Tibial nerve (tissue), 4 donors: Measurements from ENCODE around the gene TGFA. TPM values are rescaled to one million over a fixed set of nuclear protein-coding genes. Genes with fewer than 3 reads are reported as not detected.

Source experiments
- DNase-seq, 2 donors: peaks; one replicate each; pipeline ENCODE4 v3.0.0-alpha.2; 2019; ENCODE audit warnings: low spot score in 2 of 2
- H3K27ac ChIP-seq, 4 donors: fragments of 200-600 bp; sonication (generic) in 3 of 4; one replicate each; pipeline ENCODE4 v1.5.1; 2017 to 2019; ENCODE audit warnings: mild to moderate bottlenecking in 1 of 4
- H3K27me3 ChIP-seq, 2 donors: fragments of 200-600 bp; sonication (generic) in 1 of 2; one replicate each; pipeline versions ENCODE4 v1.5.1 to v1.6.0; 2017 to 2019
- H3K36me3 ChIP-seq, 3 donors: fragments of 200-600 bp; sonication (generic); one replicate each; pipeline ENCODE4 v1.5.1; 2018 to 2019
- H3K4me1 ChIP-seq, 4 donors: fragments of 200-600 bp; sonication (generic) in 3 of 4; one replicate each; pipeline ENCODE4 v1.5.1; 2017 to 2019
- H3K4me3 ChIP-seq, 4 donors: fragments of 200-600 bp; sonication (generic) in 3 of 4; one replicate each; pipeline ENCODE4 v1.5.1; 2017 to 2019; ENCODE audit warnings: mild to moderate bottlenecking in 1 of 4, moderate library complexity in 1 of 4
- H3K9me3 ChIP-seq, 4 donors: fragments of 200-600 bp; sonication (generic) in 3 of 4; one replicate each; pipeline ENCODE4 v1.5.1; 2017 to 2019
- CTCF ChIP-seq, 5 experiments: fragments of 200-600 bp in 3 of 5; fragments of 450-650 bp in 2 of 5; sonication (generic) in 3 of 5; IDR thresholded peaks; one replicate each; pipeline ENCODE4 v1.5.1; 2016 to 2019; ENCODE audit warnings: antibody characterized with exemption in 5 of 5, mild to moderate bottlenecking in 3 of 5, moderate library complexity in 2 of 5
- EP300 ChIP-seq, 2 donors: sonication (generic); formaldehyde crosslinking; IDR thresholded peaks; one replicate each; pipeline ENCODE4 v1.6.1; 2017; ENCODE audit warnings: antibody characterized with exemption in 2 of 2, mild to moderate bottlenecking in 1 of 2
- POLR2A ChIP-seq, 2 donors: fragments of 450-650 bp; IDR thresholded peaks; one replicate each; pipeline ENCODE4 v1.6.1; 2017; ENCODE audit warnings: antibody characterized with exemption in 2 of 2, mild to moderate bottlenecking in 2 of 2, moderate library complexity in 2 of 2
- WGBS, 2 donors: methylation state at CpG; one replicate each; pipeline ENCODE4 v1.1.5; 2018; 5-methylcytosine and 5-hydroxymethylcytosine counted together
- total RNA-seq, 4 donors: library from RNA; depleted of rRNA; stranded (reverse); fragments of >200 nt; gene quantifications; one replicate each; pipeline ENCODE4 v1.1.0, GENCODE V29; 2016

The TGFA gene
- total RNA-seq, 4 donors from 2014 or later = 3.0 to 12.6 (median 9.6) TPM

DNA sequence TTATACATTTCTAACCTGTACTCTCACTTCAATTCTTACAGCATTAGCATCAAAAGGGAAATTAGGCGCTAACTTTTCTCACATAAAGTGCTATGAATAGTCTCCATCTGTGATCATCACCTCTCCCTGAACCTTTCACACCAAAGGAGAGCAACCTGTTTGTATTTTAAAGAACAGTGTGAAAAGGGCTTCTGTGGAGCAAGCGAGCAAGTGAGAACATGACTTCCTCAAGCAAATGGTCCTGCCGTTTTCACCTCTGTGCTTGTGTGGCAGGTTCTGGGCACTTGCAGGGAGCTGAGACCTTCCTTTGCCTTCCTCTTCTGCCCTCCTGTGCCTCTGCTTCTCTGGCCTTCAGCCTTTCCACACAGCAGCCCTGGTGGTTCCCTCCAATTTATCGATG is 51.9 kb downstream of the TGFA start:
- Histone ChIP-seq H3K27ac (no peak overlapping the region), H3K27me3 (no peaks in the 10 kb centered on the region), H3K4me3 (no peak overlapping the region), H3K4me1 (no peaks in the 10 kb centered on the region), H3K36me3 (no peaks in the 10 kb centered on the region), H3K9me3 (no peaks in the 10 kb centered on the region)
- 60 to 69% methylated on average over 4 of the region's 4 CpGs for WGBS, 2 donors
- TF ChIP-seq POLR2A (IDR thresholded peaks at IDR 0.05) (no peak), EP300 (IDR thresholded peaks at IDR 0.05) (no peak), CTCF (IDR thresholded peaks at IDR 0.05) (no peak)
- no peak for DNase-seq

DNA sequence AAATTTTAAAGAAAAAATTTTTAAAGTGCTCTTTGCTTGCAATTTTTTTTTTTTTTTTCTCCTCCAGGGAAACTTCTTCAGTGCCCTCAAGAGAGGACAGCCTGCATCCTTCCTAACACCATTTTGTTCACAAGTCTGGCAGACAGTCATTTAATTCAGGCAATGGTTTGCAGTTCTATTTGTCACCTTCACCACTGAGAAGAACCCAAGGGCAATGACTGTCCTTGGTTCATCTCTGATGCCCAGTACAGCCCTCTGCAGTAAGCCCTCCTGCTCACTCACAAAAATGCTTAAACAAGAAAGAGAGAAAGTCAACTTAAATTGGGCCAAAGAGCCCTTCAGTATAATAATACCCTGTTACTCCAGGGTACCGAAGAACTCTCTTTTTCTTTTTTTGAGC is 52.4 kb downstream of the TGFA start:
- H3K27ac ChIP-seq = no peak overlapping the region
- H3K4me3 ChIP-seq = no peak overlapping the region
- TF ChIP-seq CTCF (IDR thresholded peaks at IDR 0.05) = no peak
- no peak for TF ChIP-seq EP300 (IDR thresholded peaks at IDR 0.05)
- no peak for TF ChIP-seq POLR2A (IDR thresholded peaks at IDR 0.05)
- H3K9me3 ChIP-seq = no peaks in the 10 kb centered on the region
- H3K27me3 ChIP-seq = no peaks in the 10 kb centered on the region
- no peak for DNase-seq
- no peaks in the 10 kb centered on the region for H3K4me1 ChIP-seq
- H3K36me3 ChIP-seq = no peaks in the 10 kb centered on the region
- WGBS, 2 donors = 84 to 91% methylated on average over 1 of the region's 1 CpG

DNA sequence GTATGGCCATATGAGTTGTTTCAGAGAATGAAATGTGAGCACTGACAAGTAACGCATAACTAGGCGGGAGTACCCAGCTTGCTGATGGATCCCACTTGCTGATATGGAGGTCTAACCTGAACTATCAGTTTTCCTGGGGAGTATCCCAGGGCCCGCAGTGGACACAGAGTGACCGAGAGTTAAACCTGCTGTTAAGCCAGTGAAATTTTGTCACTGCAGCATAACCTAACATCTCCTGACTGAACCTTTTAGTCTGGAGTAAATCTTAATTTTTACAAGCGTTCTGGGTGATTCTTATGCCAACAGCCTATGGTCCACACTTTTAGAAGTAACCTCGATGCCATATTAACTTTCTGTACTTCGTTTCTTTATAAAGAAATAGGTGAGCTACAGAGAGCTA is 54.4 kb downstream of the TGFA start:
- Histone ChIP-seq H3K27ac (no peak overlapping the region), H3K36me3 (no peaks in the 10 kb centered on the region), H3K4me3 (no peak overlapping the region), H3K4me1 (no peaks in the 10 kb centered on the region), H3K9me3 (no peaks in the 10 kb centered on the region), H3K27me3 (no peaks in the 10 kb centered on the region)
- 91 to 94% methylated on average over 7 of the region's 7 CpGs for WGBS, 2 donors
- no peak for DNase-seq
- no peak for TF ChIP-seq CTCF (IDR thresholded peaks at IDR 0.05)
- no peak for TF ChIP-seq POLR2A (IDR thresholded peaks at IDR 0.05)
- no peak for TF ChIP-seq EP300 (IDR thresholded peaks at IDR 0.05)

GRCh38 chr2:70498528-70498927 is 55.1 kb downstream of the TGFA start:
- TF ChIP-seq CTCF (IDR thresholded peaks at IDR 0.05) (no peak), EP300 (IDR thresholded peaks at IDR 0.05) (no peak), POLR2A (IDR thresholded peaks at IDR 0.05) (no peak)
- Histone ChIP-seq H3K27ac (no peak overlapping the region), H3K27me3 (no peaks in the 10 kb centered on the region), H3K4me3 (no peak overlapping the region), H3K9me3 (no peaks in the 10 kb centered on the region), H3K36me3 (no peaks in the 10 kb centered on the region), H3K4me1 (no peaks in the 10 kb centered on the region)
- 63 to 89% methylated on average over 1 of the region's 1 CpG for WGBS, 2 donors
- no peak for DNase-seq

DNA sequence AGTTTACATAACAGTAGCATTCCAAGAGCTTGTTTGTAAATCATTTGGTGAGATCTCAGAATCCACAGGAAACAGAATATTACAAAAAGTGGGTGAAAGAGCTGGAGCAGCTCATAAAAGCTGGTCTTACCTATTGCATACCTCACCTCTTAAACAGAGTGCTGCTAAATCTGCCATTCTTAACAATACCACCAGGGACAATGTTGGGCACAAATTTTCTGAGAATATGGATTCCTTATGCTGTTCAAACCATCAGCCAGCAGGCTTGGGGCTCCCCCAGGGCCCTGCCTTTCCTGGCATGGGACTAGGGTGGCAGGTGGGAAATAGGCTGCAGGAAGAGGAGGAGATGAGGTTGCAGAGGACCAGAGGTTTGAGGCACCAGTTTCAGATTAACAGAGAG is 55.6 kb downstream of the TGFA start:
- no peaks in the 10 kb centered on the region for H3K36me3 ChIP-seq
- no peaks in the 10 kb centered on the region for H3K4me1 ChIP-seq
- no peaks in the 10 kb centered on the region for H3K27me3 ChIP-seq
- no peak overlapping the region for H3K27ac ChIP-seq
- DNase-seq = no peak
- H3K9me3 ChIP-seq = no peaks in the 10 kb centered on the region
- no peak for TF ChIP-seq CTCF (IDR thresholded peaks at IDR 0.05)
- TF ChIP-seq EP300 (IDR thresholded peaks at IDR 0.05) = no peak
- no peak for TF ChIP-seq POLR2A (IDR thresholded peaks at IDR 0.05)
- H3K4me3 ChIP-seq = no peak overlapping the region
